HG02678 (cell line): ENCODE results near the gene MVB12B.

Source experiments
- ATAC-seq: cut with Tn5 transposase; IDR thresholded peaks from one replicate; pipeline ENCODE4 v1.9.1; 2021; ENCODE audit warnings: mild to moderate bottlenecking, moderate library complexity; ENCODE audit not compliant: unreplicated experiment

The MVB12B gene

GRCh38 chr9:126500600-126501382, 174.2 kb downstream of the MVB12B start:
- ATAC-seq: no peak

DNA sequence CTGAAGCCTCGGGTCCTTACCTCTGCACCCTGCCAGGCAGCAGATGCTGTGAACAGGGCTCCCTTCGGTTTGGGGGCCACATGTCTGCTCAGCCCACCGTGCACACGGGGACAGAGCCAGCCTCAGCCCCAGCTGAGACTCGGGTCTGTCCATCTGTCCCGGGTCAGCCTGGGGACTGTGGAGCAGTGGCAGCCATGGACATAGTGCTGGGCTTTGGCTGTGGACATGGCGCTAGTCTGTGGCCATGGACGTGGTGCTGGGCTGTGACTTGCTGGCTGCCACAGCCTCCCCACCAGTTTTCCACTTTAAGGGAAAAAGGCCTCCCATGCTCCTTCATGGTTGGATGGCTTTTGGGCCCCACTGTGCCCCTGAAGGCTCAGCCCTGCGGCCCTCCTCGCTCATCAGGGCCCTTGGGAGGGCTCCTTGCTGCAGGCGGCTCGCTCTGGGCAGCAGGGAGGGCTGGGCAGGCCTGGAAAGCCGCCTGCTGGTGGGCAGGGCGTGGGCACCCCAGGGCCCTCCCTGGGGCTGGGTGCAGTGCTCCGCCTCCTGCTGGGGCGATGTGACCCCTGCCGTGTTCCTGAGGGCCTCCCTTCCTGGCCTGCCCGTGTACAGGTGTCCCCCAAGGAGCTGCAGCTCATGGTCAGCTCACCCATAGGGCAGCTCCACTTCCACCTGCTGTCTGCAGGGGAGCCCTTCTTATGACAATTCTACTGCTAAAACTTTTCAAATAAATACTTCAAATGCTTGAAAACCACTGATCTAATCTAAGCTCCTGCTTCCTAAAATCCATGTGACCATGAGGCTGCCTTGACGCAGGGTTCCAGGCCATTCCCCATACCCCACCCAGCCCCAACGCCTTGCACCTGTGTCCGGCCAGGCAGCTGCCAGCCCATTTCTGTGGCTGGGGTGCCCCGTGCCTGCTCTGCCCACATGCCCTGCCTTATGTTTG, 175.0 kb downstream of the MVB12B start:
- no peak for ATAC-seq

- ATAC-seq: no peak
Measured at GRCh38 chr9:126502417-126503332, 176.0 kb downstream of the MVB12B start.

DNA sequence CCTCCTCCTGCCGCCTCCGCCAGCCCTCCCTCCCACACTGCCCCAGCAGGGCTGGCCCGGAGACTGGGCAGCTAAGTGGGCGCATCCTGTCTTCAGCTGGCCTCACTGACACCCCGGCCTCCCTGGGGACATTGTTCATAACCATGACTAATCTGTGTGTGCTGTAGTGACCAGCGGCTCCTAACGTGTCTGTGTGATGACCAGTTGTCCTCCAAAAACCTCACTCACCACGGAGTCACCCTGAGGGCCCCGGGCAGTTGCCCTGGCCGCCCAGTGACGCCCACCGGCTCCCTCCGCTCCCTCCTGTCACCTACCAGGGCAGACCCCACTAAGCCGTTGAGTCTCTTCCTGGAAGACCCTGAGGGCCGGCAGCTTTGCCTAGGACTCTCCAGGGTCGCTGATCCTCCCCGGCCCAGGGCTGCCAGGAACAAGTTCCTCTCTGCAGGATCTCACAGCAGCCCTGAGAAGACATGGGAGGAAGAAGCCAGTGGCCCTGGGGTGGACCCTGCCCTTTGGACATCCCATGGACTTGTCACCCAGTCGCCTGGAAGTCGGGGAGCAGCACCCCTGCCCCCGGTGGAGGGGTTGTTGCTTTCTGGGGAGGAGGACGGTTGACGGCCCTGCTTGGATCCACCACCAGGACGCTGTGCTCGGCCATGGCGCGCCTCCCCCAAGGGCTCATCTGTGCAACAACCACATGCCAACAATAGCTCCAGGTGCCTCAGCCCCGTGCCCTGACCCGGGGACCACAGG, 176.9 kb downstream of the MVB12B start:
- ATAC-seq: no peak

GRCh38 chr9:126504086-126504976, 177.7 kb downstream of the MVB12B start:
- ATAC-seq: no peak

DNA sequence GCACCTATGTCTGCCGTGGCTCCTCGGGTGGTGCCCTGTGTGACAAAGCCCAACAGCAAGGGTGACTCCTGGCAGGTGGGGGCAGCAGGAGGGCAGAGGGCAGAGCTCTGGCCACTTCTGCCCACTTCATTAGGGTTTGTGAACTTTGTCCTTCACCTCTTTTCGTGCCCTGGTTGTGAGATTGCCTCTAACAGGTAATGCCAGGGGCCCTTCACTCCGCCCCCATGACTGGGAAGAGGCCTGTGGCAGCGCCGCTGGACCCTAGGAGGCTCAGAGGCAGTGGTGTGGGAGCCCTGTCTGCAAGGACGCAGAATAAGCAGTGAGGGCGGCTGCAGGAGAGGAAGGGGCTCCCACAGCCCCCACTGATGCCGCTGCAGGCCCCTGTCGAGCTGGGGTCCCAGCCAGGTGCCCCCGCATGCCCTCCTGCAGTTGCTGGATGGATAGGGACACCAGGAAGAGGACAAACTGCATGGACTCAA, 178.4 kb downstream of the MVB12B start:
- ATAC-seq: no peak

GRCh38 chr9:126505697-126506346, 179.2 kb downstream of the MVB12B start:
- no peak for ATAC-seq

DNA sequence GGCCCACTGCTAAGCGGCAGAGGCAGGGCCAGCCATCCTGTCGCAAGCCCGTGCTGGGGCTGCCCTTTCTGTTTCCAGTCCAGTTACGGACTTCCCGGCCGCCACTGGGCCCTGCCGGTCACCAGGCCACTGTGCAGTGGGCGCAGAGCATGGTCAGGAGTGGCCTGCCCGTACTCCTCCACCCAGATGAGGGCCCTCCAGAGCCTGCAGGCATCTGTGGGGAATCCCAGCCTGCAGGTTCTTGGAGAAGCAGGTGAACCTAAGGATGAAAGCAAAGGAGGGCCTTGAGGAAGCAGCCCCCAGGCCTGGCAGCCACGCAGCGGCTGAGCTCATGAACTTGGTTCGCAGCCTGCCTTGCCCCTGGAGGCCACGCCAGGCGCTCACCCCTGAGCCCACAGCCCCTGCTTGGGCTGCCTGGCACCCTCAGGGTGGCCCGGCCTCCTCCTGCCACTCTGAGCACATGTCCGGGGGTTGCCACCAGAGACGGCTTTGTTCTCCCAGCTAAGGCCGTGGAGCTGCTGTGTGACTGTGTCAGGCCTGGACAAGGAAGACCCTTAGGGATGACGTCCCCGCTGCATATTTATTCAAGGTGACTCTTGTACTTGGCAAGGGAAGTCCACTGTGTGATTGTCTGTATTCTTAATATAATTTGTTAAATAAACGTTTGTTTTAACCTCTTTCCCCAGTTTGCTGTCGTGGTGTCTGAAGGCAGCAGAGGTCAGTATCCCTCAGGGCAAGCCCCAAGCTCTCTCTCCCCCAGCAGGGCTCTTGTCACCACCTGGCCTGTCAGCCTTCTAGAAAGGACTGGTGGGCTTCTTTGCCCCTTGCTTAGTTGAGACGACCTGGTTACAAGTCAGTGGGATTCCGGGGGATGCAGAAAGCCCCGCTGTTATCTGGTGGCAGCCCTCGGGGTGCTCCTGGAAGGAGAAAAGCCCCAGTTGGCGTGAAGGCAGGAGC, 180.0 kb downstream of the MVB12B start:
- ATAC-seq: no peak

DNA sequence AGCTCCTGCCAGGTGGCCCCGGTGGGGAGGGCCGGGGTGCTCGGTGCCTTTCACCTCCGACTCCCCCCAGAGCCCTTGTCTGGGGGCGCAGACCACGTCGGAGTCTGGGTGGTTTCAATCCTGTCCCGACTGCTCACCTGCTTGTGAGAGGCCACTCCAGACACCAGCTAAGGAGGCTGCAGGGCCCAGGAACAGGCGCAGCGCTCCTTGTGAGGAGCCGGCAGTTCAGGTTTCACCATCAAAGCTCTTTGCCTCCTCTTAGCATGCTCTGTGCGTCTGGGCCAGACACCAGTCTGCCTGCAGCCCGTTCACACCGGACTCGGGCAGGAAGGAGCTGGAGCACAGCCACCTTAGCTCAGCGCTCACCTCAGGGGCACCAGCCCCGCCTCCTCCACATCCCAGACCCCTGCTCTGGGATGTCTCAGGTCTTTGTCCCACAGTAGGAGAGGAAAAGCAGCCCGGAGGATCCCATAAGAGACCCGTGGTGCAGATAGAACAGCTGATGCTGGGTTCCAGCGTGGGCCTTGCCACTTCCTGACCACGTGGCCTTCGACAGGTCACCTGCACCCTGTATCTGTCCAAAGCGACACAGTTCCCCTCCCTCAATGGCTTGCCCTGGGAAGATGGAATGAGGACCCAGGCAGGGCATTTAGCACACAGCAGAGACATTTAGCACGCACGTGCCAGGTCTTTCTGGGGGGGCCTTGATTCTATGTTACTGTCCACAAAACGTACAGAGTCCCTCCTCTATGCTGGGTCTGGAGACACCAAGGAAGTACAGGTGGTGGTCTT, 180.9 kb downstream of the MVB12B start:
- no peak for ATAC-seq

DNA sequence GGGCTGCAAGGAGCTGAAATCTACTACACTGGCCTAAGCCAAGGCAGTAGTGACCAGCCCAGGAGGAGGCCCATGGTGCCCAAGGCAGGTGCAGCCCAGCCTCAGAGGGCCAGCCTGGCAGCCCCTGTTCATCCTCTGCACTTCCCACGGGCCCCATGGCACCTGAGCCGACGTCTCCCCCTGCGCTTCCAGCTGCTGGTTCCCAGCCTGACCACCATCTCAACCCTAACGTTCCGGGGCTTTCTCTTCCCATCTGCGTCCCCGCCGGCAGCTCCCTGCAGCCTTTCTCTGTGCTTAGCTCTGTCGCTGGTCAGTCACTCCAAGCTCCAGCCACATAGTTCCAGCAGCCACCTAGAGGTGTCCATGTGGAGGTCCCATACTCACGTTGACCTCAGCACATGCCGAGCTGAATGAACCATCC, 181.6 kb downstream of the MVB12B start:
- ATAC-seq: no peak

GRCh38 chr9:126508928-126509327, 182.3 kb downstream of the MVB12B start:
- no peak for ATAC-seq

- ATAC-seq: no peak
Measured at GRCh38 chr9:126509718-126510117, 183.1 kb downstream of the MVB12B start.

DNA sequence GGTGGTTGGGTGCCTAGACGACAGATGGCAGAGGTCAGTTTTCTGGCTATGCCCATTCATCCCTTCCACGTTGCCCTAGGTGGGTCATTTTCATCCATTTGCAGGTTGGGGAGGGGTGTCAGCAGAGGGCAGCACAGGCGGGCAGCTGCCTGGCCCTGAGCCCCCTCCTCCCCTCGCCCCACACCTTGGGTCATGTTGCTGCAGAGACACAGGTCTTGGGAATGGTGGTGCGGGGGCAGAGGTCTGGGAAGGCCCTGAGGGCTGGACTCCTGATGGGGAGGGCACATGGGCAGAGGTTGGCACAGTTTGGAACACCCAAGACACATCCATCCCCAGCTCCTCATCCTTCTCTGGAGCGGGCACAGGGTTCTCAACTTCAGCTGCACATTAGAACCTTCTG, 183.9 kb downstream of the MVB12B start:
- no peak for ATAC-seq

GRCh38 chr9:126511411-126511810, 184.8 kb downstream of the MVB12B start:
- ATAC-seq: no peak

DNA sequence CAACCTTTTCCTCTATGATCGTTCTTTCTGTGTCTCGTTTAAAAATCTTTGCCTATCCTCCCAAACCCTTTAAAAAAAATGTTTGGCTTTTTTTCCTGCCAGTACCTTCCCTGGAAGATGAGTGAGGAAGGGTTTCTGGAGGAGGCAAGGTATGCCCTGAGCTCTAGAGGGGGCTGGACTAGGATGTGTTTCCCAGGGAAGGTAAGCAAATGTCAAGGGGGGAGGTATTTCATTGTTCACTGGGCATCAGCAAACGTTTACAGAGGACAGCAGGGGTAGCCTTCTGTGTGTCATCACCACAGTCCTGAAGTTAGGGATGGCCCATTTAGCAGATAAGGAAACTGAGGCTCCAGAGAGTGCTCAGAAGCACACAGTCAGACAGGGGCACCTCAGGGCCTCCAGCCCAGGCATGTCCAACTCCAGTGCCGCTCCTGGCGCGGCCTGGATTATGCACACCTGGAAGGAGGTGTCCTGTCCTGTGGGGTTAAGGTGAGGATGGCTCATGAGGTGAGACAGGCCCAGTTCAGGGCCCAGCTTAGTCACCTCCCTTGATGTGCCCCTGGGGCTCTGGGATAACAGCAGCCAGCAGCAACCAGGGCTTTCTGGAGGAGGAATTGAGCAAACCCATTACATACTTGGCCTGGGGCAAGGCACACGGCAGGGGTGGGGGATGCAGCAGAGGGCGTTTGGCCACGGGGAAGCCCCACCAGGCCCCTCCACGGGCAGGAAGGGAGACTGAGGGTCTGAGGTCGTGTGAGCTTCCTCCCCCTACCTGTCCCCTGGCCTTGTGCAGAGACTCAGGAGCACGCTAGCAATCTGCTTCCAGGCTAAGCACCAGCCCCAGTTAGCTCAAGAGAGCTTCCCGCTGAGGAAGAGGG, 186.8 kb downstream of the MVB12B start:
- no peak for ATAC-seq
